Prostate gland (tissue), 2 donors: ENCODE results near the gene TIMM17A.

ENCODE experiments used
- CTCF ChIP-seq, 4 experiments: fragments of 200-600 bp in 2 of 4; fragments of 450-650 bp in 2 of 4; sonication (generic) in 2 of 4; IDR thresholded peaks; 1 replicate in 3 of 4; 2 replicates in 1 of 4; pipeline ENCODE4 v1.5.1; 2016 to 2019; ENCODE audit warnings: antibody characterized with exemption in 4 of 4, mild to moderate bottlenecking in 2 of 4, moderate library complexity in 2 of 4
- POLR2A ChIP-seq: fragments of 450-650 bp; IDR thresholded peaks from one replicate; pipeline ENCODE4 v1.6.1; 2016; ENCODE audit warnings: antibody characterized with exemption, mild to moderate bottlenecking
- POLR2AphosphoS5 ChIP-seq: sonication (generic); formaldehyde crosslinking; IDR thresholded peaks from one replicate; pipeline ENCODE4 v1.6.1; 2017; ENCODE audit warnings: antibody characterized with exemption

- TF ChIP-seq CTCF (IDR thresholded peaks at IDR 0.05): peak in 3 of 4 experiments; percentile 5 to 42 (median 21)
- TF ChIP-seq POLR2AphosphoS5: peak; percentile 65
- peak; percentile 74 for TF ChIP-seq POLR2A
Measured at GRCh38 chr1:201982623-201983379, 27.5 kb downstream of the TIMM17A start, which contains the start of gene RNPEP.
